Hematopoietic multipotent progenitor cell treated with erythropoietin and hydrocortisone succinate and interleukin-3 and kit ligand, for 8 days (in vitro differentiated cells): Measurements from ENCODE around the gene GRSF1.
"Not testable (repeated sequence)": the region's sequence is repeated elsewhere in the genome, so short reads cannot be mapped to it uniquely, and the experiment has no call there.

ENCODE experiments used
- DNase-seq: peaks from one replicate; pipeline ENCODE4 v3.0.0-alpha.2; 2015

Gene GRSF1

GRCh38 chr4:70833675-70834074 lies 6.0 kb downstream of the GRSF1 start:
- no peak for DNase-seq

GRCh38 chr4:70831293-70831692 lies 8.4 kb downstream of the GRSF1 start:
- DNase-seq = no peak

- DNase-seq = no peak
These were observed 9.6 kb downstream of the GRSF1 start for GRCh38 chr4:70830054-70830453.

- no peak for DNase-seq
These were observed 10.2 kb downstream of the GRSF1 start for GRCh38 chr4:70829492-70829891.

- DNase-seq = no peak
These were observed 10.7 kb downstream of the GRSF1 start for GRCh38 chr4:70829015-70829414.

GRCh38 chr4:70818921-70819320 lies 20.8 kb downstream of the GRSF1 start:
- no peak for DNase-seq

- DNase-seq = no peak
These were observed 21.4 kb downstream of the GRSF1 start for GRCh38 chr4:70818173-70818855.

- no peak for DNase-seq
These were observed 22.8 kb downstream of the GRSF1 start for GRCh38 chr4:70816894-70817293.

- DNase-seq = no peak
These were observed 24.3 kb downstream of the GRSF1 start for GRCh38 chr4:70815370-70815769.

GRCh38 chr4:70808151-70808550 lies 31.5 kb downstream of the GRSF1 start:
- DNase-seq = no peak

- DNase-seq = no peak
These were observed 36.6 kb downstream of the GRSF1 start for GRCh38 chr4:70802928-70803580.

- no peak for DNase-seq
These were observed 38.4 kb downstream of the GRSF1 start for GRCh38 chr4:70801265-70801809.

GRCh38 chr4:70793626-70794025 lies 46.1 kb downstream of the GRSF1 start:
- no peak for DNase-seq

GRCh38 chr4:70788733-70789132 lies 51.0 kb downstream of the GRSF1 start:
- DNase-seq = no peak

GRCh38 chr4:70787496-70787895 lies 52.2 kb downstream of the GRSF1 start:
- DNase-seq = no peak

- DNase-seq = no peak
These were observed 56.6 kb downstream of the GRSF1 start for GRCh38 chr4:70783096-70783495.

- no peak for DNase-seq
These were observed 60.7 kb downstream of the GRSF1 start for GRCh38 chr4:70778888-70779422.

- DNase-seq = no peak
These were observed 66.6 kb downstream of the GRSF1 start for GRCh38 chr4:70772929-70773555.

GRCh38 chr4:70769396-70769795 lies 70.3 kb downstream of the GRSF1 start:
- not testable (repeated sequence) for DNase-seq

- DNase-seq = no peak
These were observed 71.3 kb downstream of the GRSF1 start for GRCh38 chr4:70768301-70768948.
